Measurements from ENCODE around the gene PHTF2. TPM values are rescaled to one million over a fixed set of nuclear protein-coding genes. Genes with fewer than 3 reads are reported as not detected.

PHTF2 gene
- total RNA-seq, 1 experiment from 2014 or later: 26.7 TPM

GRCh38 chr7:77893813-77894212 is 95.2 kb downstream of the PHTF2 start:
- Histone ChIP-seq H3K27ac (ENCODE audit: low read depth, low read length) (no peak overlapping the region), H4K20me1 (ENCODE audit: insufficient read depth) (no peaks in the 10 kb centered on the region), H3K36me3 (ENCODE audit: control insufficient read depth in 1 of 2, insufficient read depth in 2 of 2, low read length in 2 of 2) (no peaks in the 10 kb centered on the region), H3K4me2 (ENCODE audit: low read length) (no peak overlapping the region), H3K4me1 (ENCODE audit: control insufficient read depth in 1 of 2, insufficient read depth in 2 of 2, low read length in 2 of 2) (no peaks in the 10 kb centered on the region), H3K9me3 (ENCODE audit: control insufficient read depth in 1 of 2, insufficient read depth in 1 of 2, low read depth in 1 of 2, low read length in 2 of 2) (no peaks in the 10 kb centered on the region), H3K79me2 (ENCODE audit: insufficient read depth, low read length) (no peaks in the 10 kb centered on the region; the same call in 1 of the 2 replicates), H3K4me3 (replicated peaks in 1 of 2; ENCODE audit: low read depth in 1 of 2, low read length in 2 of 2) (no peak overlapping the region), H2AFZ (ENCODE audit: low read depth, low read length, poor library complexity, severe bottlenecking) (no peak overlapping the region), H3K27me3 (ENCODE audit: insufficient read depth, low read length) (no peaks in the 10 kb centered on the region), H3K9me2 (ENCODE audit: insufficient read depth) (no peaks in the 10 kb centered on the region), H3K9ac (ENCODE audit: low read length) (no peak overlapping the region)
- intact Hi-C loops (cut with micrococcal nuclease): no loop called here
- ChIA-PET CTCF (no interaction called here), POLR2A (no interaction called here), RAD21 (ENCODE audit: low non-redundant PET in 1 of 2, low total read pairs in 2 of 2, uncharacterized antibody in 2 of 2, unreplicated experiment in 2 of 2) (no interaction called here)
- no TSS peak for BruUV-seq (replicated peaks)
- no peak for DNase-seq (ENCODE audit: low read depth, low spot score)
- no peak for TF ChIP-seq ZBTB33 (IDR thresholded peaks at IDR 0.05; ENCODE audit: extremely low read depth, insufficient replicate concordance, low read length)
- no peak for TF ChIP-seq REST (IDR thresholded peaks at IDR 0.05; ENCODE audit: low read depth)
- no peak for TF ChIP-seq EZH2phosphoT487 (IDR thresholded peaks at IDR 0.05; ENCODE audit: borderline replicate concordance)
- TF ChIP-seq ATF3 (IDR thresholded peaks at IDR 0.05): no peak
- TF ChIP-seq SP1 (IDR thresholded peaks at IDR 0.05; ENCODE audit: low read depth): no peak
- no peak for TF ChIP-seq MAX (IDR thresholded peaks at IDR 0.05)
- no peak for TF ChIP-seq CBX3 (IDR thresholded peaks at IDR 0.05; ENCODE audit: low read depth)
- no peak for TF ChIP-seq CEBPB (IDR thresholded peaks at IDR 0.05; ENCODE audit: low read depth)
- no peak for TF ChIP-seq ZNF274 (IDR thresholded peaks at IDR 0.05; ENCODE audit: low read depth, low read length)
- no peak for TF ChIP-seq POLR2AphosphoS5 (IDR thresholded peaks at IDR 0.05; ENCODE audit: low read depth, low read length)
- TF ChIP-seq EGR1 (IDR thresholded peaks at IDR 0.05; ENCODE audit: low read depth): no peak
- ATAC-seq: no peak

All from HCT116 (cell line).